Mononuclear cell (primary cell): ENCODE data around the gene PLA2G2D. TPM values are rescaled to one million over a fixed set of nuclear protein-coding genes. Genes with fewer than 3 reads are reported as not detected.

ENCODE experiments used
- H3K27me3 ChIP-seq: 2 replicates; pipeline ENCODE4 v1.6.0; 2011; ENCODE audit warnings: low read length, control low read depth; ENCODE audit not compliant: insufficient read depth
- H3K4me1 ChIP-seq: 2 replicates; pipeline ENCODE4 v1.5.1; 2011; ENCODE audit warnings: mild to moderate bottlenecking, low read length, control low read depth; ENCODE audit not compliant: insufficient read depth
- H3K4me3 ChIP-seq: 2 replicates; pipeline ENCODE4 v1.5.1; 2011; ENCODE audit warnings: mild to moderate bottlenecking, low read length, moderate library complexity
- H3K9me3 ChIP-seq: 2 replicates; pipeline ENCODE4 v1.5.1; 2011; ENCODE audit warnings: low read depth, mild to moderate bottlenecking, control low read depth, low read length
- total RNA-seq: library from RNA; depleted of rRNA; stranded (reverse); fragments of >200 nt; gene quantifications from one replicate; pipeline ENCODE4 v1.2.3, GENCODE V29; 2012

PLA2G2D gene
- total RNA-seq, 1 donor = not detected

DNA sequence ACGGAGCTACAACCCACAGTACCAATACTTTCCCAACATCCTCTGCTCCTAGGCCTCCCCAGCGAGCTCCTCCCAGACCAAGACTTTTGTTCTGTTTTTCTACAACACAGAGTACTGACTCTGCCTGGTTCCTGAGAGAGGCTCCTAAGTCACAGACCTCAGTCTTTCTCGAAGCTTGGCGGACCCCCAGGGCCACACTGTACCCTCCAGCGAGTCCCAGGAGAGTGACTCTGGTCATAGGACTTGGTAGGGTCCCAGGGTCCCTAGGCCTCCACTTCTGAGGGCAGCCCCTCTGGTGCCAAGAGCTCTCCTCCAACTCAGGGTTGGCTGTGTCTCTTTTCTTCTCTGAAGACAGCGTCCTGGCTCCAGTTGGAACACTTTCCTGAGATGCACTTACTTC is 28.7 kb downstream of the PLA2G2D start:
- no peaks in the 10 kb centered on the region for H3K27me3 ChIP-seq
- H3K9me3 ChIP-seq = no peaks in the 10 kb centered on the region
- H3K4me3 ChIP-seq = no peak overlapping the region
- H3K4me1 ChIP-seq = no peaks in the 10 kb centered on the region

DNA sequence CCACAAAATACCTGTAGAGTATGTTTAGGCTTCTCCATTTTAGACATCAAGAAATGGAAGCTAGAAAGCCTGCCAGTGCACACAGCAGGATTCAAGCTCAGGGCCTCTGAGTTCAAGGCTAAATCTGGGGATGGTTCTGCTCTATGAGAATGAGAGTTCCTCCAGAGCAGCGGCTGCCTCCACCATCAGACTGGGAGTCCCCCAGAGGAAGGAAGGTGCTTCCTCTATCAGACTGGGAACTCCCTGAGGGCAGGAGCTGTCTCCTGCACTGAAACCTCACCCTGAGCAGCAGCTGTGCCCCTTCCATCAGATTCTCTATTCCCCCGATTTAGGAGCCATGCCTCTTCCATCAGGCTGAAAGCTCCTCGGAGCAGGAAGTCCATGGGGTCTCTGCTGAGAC is 29.2 kb downstream of the PLA2G2D start:
- H3K4me1 ChIP-seq = no peaks in the 10 kb centered on the region

DNA sequence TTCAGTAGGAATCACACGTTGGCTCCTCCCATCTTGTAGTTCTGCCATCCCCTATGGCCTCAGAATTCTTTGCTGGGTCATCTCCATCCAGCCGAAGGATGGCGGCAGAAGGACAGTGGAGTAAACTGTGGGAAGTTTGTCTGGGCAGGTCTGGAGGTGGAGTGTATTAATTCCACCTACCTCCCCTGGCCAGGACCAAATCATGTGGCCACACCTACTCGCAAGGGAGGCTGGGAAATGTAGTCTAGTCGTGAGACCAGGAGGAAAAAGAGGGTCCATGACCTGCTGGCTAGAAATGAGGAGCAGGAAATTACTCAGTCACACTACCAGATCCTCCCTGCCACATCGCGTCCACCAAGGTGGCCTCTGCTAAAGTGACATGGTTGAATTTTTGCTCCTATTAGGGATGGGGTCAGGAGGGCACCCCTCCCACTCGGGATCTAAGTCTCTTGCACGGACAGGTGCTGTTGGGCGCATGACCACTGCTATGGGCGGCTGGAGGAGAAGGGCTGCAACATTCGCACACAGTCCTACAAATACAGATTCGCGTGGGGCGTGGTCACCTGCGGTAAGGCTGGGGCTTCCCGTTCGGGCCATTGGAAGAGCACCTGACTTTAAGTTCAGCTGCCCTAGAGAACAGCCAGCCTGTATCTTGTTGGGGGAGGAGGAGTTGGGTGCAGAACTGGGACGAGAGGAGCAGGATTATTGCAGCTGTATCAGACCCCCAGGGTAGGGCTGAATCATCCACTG is 29.8 kb downstream of the PLA2G2D start:
- Histone ChIP-seq H3K27me3 (no peaks in the 10 kb centered on the region), H3K4me1 (no peaks in the 10 kb centered on the region), H3K9me3 (no peaks in the 10 kb centered on the region), H3K4me3 (no peak overlapping the region)

More for the DNA sequence above, 29.2 kb downstream of the PLA2G2D start:
- Histone ChIP-seq H3K27me3 (no peaks in the 10 kb centered on the region), H3K4me3 (no peak overlapping the region), H3K9me3 (no peaks in the 10 kb centered on the region)

DNA sequence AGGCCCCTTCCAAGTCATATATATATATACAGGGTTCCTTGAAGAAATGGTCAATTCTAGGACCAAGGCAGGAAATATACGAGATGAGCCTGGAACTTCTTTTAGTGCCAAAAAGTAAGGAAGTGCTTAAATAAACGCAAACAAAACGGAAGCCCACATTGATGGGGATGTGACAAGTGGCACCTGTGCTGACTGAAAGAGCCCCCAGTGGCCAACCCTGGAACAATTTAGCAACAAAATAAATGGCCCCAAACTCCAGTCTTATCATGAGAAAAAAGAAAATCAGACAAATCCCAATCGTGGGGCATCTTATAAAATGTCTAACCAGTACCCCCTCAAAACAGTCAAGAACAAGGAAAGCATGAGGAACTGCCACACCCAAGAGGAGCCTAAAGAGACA is 31.7 kb downstream of the PLA2G2D start:
- H3K4me1 ChIP-seq = no peaks in the 10 kb centered on the region
- H3K27me3 ChIP-seq = no peaks in the 10 kb centered on the region
- H3K9me3 ChIP-seq = no peaks in the 10 kb centered on the region

GRCh38 chr1:20086800-20087199 is 32.5 kb downstream of the PLA2G2D start:
- Histone ChIP-seq H3K4me1 (no peaks in the 10 kb centered on the region), H3K27me3 (no peaks in the 10 kb centered on the region), H3K9me3 (no peaks in the 10 kb centered on the region), H3K4me3 (no peak overlapping the region)

More for the DNA sequence above, 31.7 kb downstream of the PLA2G2D start:
- no peak overlapping the region for H3K4me3 ChIP-seq

DNA sequence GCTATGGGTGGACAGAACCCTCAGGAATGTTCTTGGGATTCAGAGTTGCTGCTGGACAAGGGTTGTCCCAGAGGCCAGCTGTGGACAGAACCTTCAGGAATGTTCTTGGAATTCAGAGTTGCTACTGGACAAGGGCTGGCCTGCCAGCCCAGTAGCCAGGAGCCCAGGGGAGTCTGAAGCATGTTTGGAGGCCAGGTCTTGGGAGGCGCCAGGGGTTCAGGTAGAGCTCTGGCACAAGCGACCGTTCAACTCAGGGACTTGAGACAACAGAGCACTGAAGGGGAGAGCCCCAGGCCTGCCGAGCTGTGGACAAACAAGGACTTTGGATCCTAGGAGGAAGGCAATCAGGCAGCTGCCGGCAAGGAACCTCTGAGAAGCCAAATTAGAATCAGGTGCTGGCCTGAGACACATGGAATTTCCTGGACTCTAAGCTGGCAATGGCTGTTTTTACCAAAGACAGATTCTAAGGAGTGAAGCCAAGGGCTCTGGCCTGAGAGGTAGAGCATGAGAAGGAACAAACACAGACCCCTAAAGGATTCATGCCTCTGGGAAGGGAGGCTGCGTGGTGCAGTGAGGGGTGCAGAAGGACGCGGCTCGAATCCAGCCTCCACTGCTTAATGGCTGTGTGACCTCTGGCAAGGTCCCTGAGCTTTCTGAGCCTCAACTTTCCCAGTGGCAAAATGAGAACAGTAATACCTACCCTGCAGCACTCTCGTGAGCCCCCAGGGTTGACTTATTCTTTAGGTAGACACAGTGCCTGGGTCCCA is 36.0 kb downstream of the PLA2G2D start:
- Histone ChIP-seq H3K4me3 (no peak overlapping the region), H3K4me1 (peaks cover 13% of the 10 kb centered on the region), H3K27me3 (no peaks in the 10 kb centered on the region), H3K9me3 (no peaks in the 10 kb centered on the region)

- Histone ChIP-seq H3K9me3 (no peaks in the 10 kb centered on the region), H3K4me1 (peaks cover 17% of the 10 kb centered on the region)
Measured at GRCh38 chr1:20082772-20083171, 36.6 kb downstream of the PLA2G2D start.

GRCh38 chr1:20081353-20081810 is 38.0 kb downstream of the PLA2G2D start:
- H3K4me3 ChIP-seq = no peak overlapping the region
- H3K4me1 ChIP-seq = peaks cover 23% of the 10 kb centered on the region
- H3K27me3 ChIP-seq = no peaks in the 10 kb centered on the region
- no peaks in the 10 kb centered on the region for H3K9me3 ChIP-seq

More at GRCh38 chr1:20082772-20083171, 36.6 kb downstream of the PLA2G2D start:
- no peak overlapping the region for H3K4me3 ChIP-seq
- H3K27me3 ChIP-seq = no peaks in the 10 kb centered on the region

DNA sequence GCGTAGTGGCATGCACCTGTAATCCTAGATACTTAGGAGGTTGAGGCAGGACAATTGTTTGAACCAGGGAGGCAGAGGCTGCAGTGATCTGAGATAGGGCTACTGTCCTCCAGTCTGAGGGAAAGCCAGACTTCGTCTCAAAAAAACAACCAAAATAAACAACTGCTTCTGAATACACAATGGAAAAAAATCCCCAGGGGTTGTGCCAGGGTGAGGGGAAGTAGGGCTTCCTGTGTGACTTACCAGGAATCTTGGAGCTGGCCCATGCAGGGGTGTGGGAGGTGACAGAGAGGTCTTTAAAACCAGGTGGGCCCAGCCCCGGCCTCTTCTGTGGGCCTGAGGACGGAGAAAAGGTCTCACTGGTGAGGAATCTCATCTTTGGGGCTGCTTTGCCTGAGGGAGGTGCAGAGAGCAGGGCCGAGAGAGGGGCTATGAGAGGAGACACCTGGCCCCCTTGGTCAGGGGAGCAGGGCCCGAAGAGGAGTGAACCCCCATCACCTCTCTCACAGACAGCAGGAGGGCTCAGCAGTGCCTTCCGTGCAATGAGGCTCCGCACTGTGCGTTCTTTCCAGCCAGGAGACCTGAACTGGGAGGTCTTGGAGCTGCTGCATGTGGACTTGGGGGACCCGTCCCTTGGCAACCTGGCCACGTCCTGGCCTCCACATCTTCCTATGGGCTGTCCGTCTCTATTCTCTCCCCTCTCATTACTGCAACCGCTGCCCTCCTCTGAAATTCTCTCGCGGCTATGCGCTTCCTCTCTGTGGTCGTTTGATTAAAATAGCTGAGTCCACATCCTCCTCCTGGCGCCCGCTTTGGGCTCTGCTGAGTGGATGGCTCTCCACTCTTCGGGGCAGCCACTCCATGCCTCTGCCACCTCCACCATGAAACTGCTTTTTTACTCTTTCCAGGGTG is 38.6 kb downstream of the PLA2G2D start:
- H3K4me3 ChIP-seq = no peak overlapping the region
- peaks cover 23% of the 10 kb centered on the region for H3K4me1 ChIP-seq

DNA sequence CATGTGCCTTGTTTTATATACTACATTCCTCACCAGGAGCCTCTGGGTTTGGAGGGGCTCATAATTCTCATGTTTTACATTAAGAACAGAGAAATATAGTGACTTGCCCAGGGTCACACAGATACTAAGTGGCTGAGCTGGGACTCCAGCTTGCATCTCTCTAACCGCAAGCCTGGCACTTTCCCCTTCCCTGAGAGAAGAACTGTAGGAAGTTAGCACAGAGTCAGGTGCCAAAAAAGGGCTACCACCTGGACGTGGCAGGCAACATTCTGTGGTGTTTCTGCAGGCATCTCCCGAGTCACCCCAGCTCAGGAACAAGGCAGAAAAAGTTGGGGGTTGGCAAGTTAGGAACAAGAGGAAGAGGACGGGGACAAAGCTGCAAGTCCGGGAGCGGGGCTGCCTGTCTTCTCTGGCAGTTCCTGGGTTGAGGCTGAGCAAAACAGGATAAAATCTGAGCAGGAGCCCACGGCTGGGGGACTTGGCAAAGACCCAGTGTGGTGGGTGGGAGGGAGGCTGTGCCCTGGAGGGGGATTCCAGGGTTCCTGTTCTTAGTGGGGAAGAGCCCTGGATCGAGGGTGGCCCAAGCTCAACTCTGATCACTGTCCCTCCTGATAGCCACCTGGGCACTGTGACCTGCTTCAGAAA is 39.6 kb downstream of the PLA2G2D start:
- Histone ChIP-seq H3K9me3 (no peaks in the 10 kb centered on the region), H3K4me3 (no peak overlapping the region), H3K27me3 (no peaks in the 10 kb centered on the region), H3K4me1 (peaks cover 23% of the 10 kb centered on the region)

More for the DNA sequence above, 38.6 kb downstream of the PLA2G2D start:
- H3K9me3 ChIP-seq = no peaks in the 10 kb centered on the region
- H3K27me3 ChIP-seq = no peaks in the 10 kb centered on the region

DNA sequence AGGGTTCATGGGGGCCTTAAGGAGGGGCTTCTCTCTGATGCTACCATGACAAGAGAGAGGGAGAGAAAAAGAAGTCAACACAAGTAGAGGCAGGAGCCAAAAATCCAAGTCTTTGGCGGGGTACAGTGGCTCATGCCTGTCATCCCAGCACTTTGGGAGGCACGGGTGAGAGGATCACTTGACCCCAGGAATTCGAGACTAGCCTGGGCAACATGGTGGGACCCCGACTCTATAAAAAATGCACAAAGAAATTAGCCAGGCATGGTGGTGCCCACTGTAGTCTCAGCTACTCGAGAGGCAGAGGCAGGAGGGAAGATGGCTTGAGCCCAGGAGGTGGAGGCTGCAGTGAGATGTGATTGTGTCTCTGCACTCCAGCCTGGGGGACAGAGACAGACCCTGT is 40.6 kb downstream of the PLA2G2D start:
- Histone ChIP-seq H3K9me3 (no peaks in the 10 kb centered on the region), H3K27me3 (no peaks in the 10 kb centered on the region), H3K4me3 (no peak overlapping the region), H3K4me1 (peaks cover 26% of the 10 kb centered on the region)

- H3K4me3 ChIP-seq = no peak overlapping the region
- H3K9me3 ChIP-seq = no peaks in the 10 kb centered on the region
- H3K4me1 ChIP-seq = peaks cover 26% of the 10 kb centered on the region
- H3K27me3 ChIP-seq = no peaks in the 10 kb centered on the region
Measured at GRCh38 chr1:20078171-20078651, 41.1 kb downstream of the PLA2G2D start.

DNA sequence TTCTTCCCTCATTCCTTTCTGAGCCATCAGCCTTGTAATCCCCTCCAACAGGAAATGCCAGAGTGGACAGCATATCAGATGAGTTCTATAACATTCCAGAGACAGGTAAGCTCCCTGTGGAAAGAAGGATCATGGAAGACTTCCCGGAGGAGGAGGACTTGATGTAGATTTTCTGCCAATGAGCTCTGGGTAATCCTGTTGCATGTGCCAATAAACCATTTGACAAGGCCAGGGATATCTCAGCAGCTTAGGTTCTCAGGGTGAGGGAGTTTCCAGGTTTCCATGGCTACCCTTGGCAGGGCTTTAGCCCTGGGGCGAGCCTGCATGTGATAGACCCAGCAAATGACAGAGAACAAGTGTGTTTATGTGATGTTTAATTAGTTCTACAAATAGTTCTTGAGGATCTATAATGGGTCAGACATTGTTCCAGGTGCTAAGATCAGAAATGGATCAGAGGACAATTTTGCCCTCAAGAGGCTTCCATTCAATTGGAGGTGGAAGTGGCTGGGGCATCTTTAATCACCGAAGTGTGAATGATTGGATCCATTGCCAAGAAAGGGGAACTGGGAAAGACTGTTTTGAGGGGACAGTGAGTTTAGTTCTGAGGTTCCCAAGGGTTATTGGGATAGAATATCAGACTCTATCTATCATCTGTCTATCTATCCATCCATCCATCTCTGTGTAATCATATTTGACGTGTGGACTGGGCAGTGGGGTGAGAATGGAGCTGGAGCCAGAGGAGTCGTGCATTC is 42.5 kb downstream of the PLA2G2D start:
- Histone ChIP-seq H3K4me3 (no peak overlapping the region), H3K27me3 (no peaks in the 10 kb centered on the region), H3K9me3 (no peaks in the 10 kb centered on the region), H3K4me1 (peaks cover 32% of the 10 kb centered on the region)

GRCh38 chr1:20076223-20076622 is 43.1 kb downstream of the PLA2G2D start:
- Histone ChIP-seq H3K4me1 (peaks cover 27% of the 10 kb centered on the region), H3K9me3 (no peaks in the 10 kb centered on the region), H3K4me3 (no peak overlapping the region), H3K27me3 (no peaks in the 10 kb centered on the region)
